HL-60 (cell line): ENCODE measurements around the gene S100B.
"Not testable (repeated sequence)": the region's sequence is repeated elsewhere in the genome, so short reads cannot be mapped to it uniquely, and the experiment has no call there.

Source experiments
- DNase-seq, 2 experiments: peaks; one replicate each; pipeline ENCODE4 v3.0.0-alpha.2; 2010 to 2020; ENCODE audit warnings: low read depth in 1 of 2, low spot score in 1 of 2
- H3K27ac ChIP-seq: fragments of 250-450 bp; sonication (Bioruptor Pico); replicated peaks from 2 replicates; pipeline ENCODE4 v1.5.1; 2020; ENCODE audit warnings: mild to moderate bottlenecking, moderate library complexity
- H3K27me3 ChIP-seq: fragments of 250-450 bp; sonication (Bioruptor Pico); 2 replicates; pipeline ENCODE4 v1.5.1; 2021; ENCODE audit warnings: mild to moderate bottlenecking, moderate library complexity; ENCODE audit not compliant: insufficient read depth, poor library complexity, severe bottlenecking
- H3K4me3 ChIP-seq: replicated peaks from 2 replicates; pipeline ENCODE4 v1.5.1; 2011; ENCODE audit warnings: mild to moderate bottlenecking, control low read depth, low read length; ENCODE audit not compliant: insufficient read depth
- GABPA ChIP-seq: IDR thresholded peaks from 2 replicates; pipeline ENCODE4 v1.6.1; 2012; ENCODE audit warnings: low read depth
- POLR2AphosphoS5 ChIP-seq: IDR thresholded peaks from 2 replicates; pipeline ENCODE4 v1.6.1; 2012; ENCODE audit warnings: low read depth
- SPI1 ChIP-seq: IDR thresholded peaks from 2 replicates; pipeline ENCODE4 v1.6.1; 2012; ENCODE audit warnings: low read depth, mild to moderate bottlenecking, borderline replicate concordance
- TF ChIP-seq, protein P1 (sequence below): IDR thresholded peaks from 2 replicates; pipeline ENCODE4 v1.6.1; 2012; ENCODE audit warnings: low read depth; ENCODE audit not compliant: insufficient replicate concordance
- TF ChIP-seq, protein P2 (sequence below): IDR thresholded peaks from one replicate; pipeline ENCODE4 v1.5.1; 2011; ENCODE audit warnings: low read length, control low read depth, inconsistent platforms; ENCODE audit not compliant: insufficient read depth

S100B gene

DNA sequence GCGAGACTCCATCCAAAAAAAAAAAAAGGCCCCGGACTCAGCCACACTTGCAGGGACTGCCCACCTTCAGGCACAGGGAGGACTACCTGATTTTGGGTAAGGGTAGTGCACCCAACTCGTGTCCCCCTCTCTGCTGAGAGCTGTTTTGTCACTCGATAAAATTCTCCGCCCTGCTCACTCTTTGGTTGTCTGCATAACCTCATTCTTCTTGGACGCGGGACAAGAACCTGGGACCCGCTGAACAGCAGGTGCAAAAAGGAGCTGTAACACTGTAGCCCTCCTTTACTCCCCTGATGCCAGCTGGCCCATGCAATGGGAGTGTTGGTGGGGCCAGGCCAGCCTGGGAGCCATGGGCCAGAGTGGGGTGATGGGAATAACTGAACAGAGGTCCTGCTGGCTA is 10.6 kb downstream of the S100B start:
- no peak overlapping the region for H3K27ac ChIP-seq
- H3K27me3 ChIP-seq: no peaks in the 10 kb centered on the region
- TF ChIP-seq POLR2AphosphoS5: no peak
- no peak for TF ChIP-seq GABPA
- TF ChIP-seq SPI1: no peak
- TF ChIP-seq, protein P1, sequence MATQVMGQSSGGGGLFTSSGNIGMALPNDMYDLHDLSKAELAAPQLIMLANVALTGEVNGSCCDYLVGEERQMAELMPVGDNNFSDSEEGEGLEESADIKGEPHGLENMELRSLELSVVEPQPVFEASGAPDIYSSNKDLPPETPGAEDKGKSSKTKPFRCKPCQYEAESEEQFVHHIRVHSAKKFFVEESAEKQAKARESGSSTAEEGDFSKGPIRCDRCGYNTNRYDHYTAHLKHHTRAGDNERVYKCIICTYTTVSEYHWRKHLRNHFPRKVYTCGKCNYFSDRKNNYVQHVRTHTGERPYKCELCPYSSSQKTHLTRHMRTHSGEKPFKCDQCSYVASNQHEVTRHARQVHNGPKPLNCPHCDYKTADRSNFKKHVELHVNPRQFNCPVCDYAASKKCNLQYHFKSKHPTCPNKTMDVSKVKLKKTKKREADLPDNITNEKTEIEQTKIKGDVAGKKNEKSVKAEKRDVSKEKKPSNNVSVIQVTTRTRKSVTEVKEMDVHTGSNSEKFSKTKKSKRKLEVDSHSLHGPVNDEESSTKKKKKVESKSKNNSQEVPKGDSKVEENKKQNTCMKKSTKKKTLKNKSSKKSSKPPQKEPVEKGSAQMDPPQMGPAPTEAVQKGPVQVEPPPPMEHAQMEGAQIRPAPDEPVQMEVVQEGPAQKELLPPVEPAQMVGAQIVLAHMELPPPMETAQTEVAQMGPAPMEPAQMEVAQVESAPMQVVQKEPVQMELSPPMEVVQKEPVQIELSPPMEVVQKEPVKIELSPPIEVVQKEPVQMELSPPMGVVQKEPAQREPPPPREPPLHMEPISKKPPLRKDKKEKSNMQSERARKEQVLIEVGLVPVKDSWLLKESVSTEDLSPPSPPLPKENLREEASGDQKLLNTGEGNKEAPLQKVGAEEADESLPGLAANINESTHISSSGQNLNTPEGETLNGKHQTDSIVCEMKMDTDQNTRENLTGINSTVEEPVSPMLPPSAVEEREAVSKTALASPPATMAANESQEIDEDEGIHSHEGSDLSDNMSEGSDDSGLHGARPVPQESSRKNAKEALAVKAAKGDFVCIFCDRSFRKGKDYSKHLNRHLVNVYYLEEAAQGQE: no peak
- TF ChIP-seq, protein P2, sequence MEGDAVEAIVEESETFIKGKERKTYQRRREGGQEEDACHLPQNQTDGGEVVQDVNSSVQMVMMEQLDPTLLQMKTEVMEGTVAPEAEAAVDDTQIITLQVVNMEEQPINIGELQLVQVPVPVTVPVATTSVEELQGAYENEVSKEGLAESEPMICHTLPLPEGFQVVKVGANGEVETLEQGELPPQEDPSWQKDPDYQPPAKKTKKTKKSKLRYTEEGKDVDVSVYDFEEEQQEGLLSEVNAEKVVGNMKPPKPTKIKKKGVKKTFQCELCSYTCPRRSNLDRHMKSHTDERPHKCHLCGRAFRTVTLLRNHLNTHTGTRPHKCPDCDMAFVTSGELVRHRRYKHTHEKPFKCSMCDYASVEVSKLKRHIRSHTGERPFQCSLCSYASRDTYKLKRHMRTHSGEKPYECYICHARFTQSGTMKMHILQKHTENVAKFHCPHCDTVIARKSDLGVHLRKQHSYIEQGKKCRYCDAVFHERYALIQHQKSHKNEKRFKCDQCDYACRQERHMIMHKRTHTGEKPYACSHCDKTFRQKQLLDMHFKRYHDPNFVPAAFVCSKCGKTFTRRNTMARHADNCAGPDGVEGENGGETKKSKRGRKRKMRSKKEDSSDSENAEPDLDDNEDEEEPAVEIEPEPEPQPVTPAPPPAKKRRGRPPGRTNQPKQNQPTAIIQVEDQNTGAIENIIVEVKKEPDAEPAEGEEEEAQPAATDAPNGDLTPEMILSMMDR: no peak
- no peak overlapping the region for H3K4me3 ChIP-seq
- DNase-seq: no peak

DNA sequence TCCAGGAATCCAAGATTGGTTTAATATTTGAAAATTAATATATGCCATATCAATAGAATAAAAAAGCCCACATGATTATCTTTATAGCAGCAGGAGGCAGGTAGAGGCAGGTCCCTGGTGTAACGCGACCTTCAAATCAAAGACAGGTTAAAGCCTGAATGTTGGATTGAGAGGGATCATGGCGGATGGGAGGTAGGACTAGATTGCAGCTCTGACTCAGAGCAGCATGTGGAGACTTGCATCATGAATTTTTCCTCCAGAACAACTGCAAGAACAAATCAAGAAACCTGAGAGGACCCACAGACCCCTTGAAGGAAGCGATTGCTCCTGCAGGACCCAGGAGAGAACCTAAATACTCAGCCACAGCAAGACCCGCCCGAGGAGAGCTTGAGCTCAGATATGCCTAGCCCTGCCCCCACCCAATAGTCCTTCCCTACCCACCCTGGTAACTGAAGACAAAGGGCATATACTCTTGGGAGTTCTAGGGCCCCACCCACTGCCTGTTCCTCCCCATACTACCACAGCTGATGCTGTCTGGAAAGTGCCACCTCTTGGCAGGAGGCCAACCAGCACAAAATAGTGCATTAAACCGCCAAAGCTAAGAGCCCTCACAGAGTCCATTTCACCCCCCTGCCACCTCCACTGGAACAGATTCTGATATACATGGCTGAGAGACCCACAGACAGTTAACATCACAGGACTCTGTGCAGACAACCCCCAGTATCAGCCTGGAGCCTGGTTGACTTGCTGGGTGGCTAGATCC is 19.5 kb downstream of the S100B start:
- no peaks in the 10 kb centered on the region for H3K27me3 ChIP-seq
- DNase-seq: no peak
- no peak overlapping the region for H3K27ac ChIP-seq
- TF ChIP-seq, protein P2: no peak
- no peak for TF ChIP-seq POLR2AphosphoS5
- TF ChIP-seq, protein P1: no peak
- TF ChIP-seq GABPA: no peak
- TF ChIP-seq SPI1: no peak
- no peak overlapping the region for H3K4me3 ChIP-seq

DNA sequence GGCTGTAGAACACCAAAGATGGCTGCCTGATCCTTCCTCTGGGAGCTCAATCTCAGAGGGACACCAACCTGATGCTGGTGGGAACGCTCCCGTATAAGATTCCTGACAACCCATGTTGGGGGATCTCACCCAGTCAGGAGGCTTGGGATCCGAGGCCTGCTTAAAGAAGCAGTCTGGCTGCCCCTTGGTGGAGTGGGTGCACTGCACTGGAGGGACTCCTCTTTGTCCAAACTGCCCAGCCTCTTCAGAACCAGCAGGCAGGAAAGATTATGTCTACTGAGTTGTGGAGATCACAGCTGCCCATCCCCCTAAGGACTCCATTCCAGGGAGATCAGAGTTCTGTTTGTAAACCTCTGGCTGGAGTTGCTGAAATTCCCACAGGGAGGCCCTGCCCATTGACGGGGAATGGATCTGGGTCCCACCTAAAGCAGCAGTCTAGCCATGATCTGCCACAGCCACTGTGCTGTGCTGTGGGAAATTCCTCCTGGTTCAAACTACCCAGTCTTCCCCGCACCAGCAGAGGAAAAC is 23.0 kb downstream of the S100B start:
- no peak for DNase-seq
- Histone ChIP-seq H3K27ac (no peak overlapping the region), H3K27me3 (no peaks in the 10 kb centered on the region), H3K4me3 (no peak overlapping the region)
- TF ChIP-seq, protein P2: no peak
- TF ChIP-seq, protein P1: no peak
- TF ChIP-seq POLR2AphosphoS5 (no peak), SPI1 (no peak), GABPA (no peak)

DNA sequence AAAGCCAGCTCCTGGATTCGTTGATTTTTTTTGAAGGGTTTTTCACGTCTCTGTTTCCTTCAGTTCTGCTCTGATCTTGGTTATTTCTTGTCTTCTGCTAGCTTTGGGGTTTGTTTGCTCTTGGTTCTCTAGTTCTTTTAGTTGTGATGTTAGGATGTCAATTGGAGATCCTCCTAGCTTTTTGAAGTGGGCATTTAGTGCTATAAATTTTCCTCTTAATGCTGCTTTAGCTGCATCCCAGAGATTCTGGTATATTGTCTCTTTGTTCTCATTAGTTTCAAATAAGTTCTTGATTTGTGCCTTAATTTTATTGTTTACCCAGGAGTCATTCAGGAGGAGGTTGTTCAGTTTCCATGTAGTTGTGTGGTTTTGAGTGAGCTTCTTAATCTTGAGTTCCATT is 25.5 kb downstream of the S100B start:
- not testable (repeated sequence) for DNase-seq, H3K27ac ChIP-seq, H3K27me3 ChIP-seq, H3K4me3 ChIP-seq

DNA sequence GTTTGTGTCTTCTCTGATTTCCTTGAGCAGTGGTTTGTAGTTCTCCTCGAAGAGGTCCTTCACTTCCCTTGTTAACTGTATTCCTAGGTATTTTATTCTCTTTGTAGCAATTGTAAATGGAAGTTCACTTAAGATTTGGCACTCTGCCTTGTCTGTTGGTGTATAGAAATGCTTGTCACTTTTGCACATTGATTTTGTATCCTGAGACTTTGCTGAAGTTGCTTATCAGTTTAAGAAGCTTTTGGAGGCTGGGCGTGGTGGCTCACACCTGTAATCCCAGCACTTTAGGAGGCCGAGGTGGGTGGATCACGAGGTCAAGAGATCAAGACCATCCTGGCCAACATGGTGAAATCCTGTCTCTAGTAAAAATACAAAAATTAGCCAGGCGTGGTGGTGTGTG is 27.1 kb downstream of the S100B start:
- not testable (repeated sequence) for DNase-seq, H3K27me3 ChIP-seq

More for the DNA sequence above, 27.1 kb downstream of the S100B start:
- H3K27ac ChIP-seq, H3K4me3 ChIP-seq: not testable (repeated sequence)
